OCI-LY1 (cell line): ENCODE measurements around the gene LGMN.

Source experiments
- H2AFZ ChIP-seq: fragments of 200-600 bp; sonication (generic), shearing (Covaris generic); 2 replicates; pipeline ENCODE4 v1.6.0; 2014; ENCODE audit warnings: antibody characterized with exemption, mild to moderate bottlenecking, low read length
- H3F3A ChIP-seq: fragments of 200-600 bp; sonication (generic), shearing (Covaris generic); 2 replicates; pipeline ENCODE4 v1.6.0; 2014; ENCODE audit warnings: mild to moderate bottlenecking, antibody characterized with exemption, low read length, moderate library complexity; ENCODE audit not compliant: insufficient read depth
- H3K27ac ChIP-seq: fragments of 200-600 bp; sonication (generic); 2 replicates; pipeline ENCODE4 v1.5.1; 2014; ENCODE audit warnings: low read length, mixed run types, mild to moderate bottlenecking, low read depth; ENCODE audit not compliant: poor library complexity, severe bottlenecking
- H3K27me3 ChIP-seq: fragments of 200-600 bp; sonication (generic); 2 replicates; pipeline ENCODE4 v1.6.0; 2014; ENCODE audit warnings: antibody characterized with exemption, mild to moderate bottlenecking, low read length, moderate library complexity; ENCODE audit not compliant: insufficient read depth
- H3K36me3 ChIP-seq: fragments of 200-600 bp; sonication (generic); 2 replicates; pipeline ENCODE4 v1.6.1; 2014; ENCODE audit warnings: mild to moderate bottlenecking, antibody characterized with exemption, low read length, moderate library complexity, mixed read lengths; ENCODE audit not compliant: insufficient read depth
- H3K4me1 ChIP-seq: fragments of 200-600 bp; sonication (generic); 2 replicates; pipeline ENCODE4 v1.5.1; 2014; ENCODE audit warnings: mild to moderate bottlenecking, low read length, moderate library complexity; ENCODE audit not compliant: insufficient read depth, severe bottlenecking
- H3K4me2 ChIP-seq: fragments of 200-600 bp; sonication (generic), shearing (Covaris generic); 2 replicates; pipeline ENCODE4 v1.6.1; 2014; ENCODE audit warnings: low read length
- H3K4me3 ChIP-seq: fragments of 200-600 bp; sonication (generic); 2 replicates; pipeline ENCODE4 v1.5.1; 2014; ENCODE audit warnings: low read length, low read depth, mild to moderate bottlenecking, mixed read lengths; ENCODE audit not compliant: poor library complexity, severe bottlenecking
- H3K79me2 ChIP-seq: fragments of 200-600 bp; shearing (Covaris generic); 2 replicates; pipeline ENCODE4 v1.6.1; 2016; ENCODE audit warnings: mixed run types, low read length, mixed read lengths; ENCODE audit not compliant: insufficient read depth
- H3K9ac ChIP-seq: fragments of 200-600 bp; sonication (generic), shearing (Covaris generic); 2 replicates; pipeline ENCODE4 v1.6.1; 2014; ENCODE audit warnings: mild to moderate bottlenecking, low read length, mixed read lengths
- H3K9me2 ChIP-seq: fragments of 200-600 bp; sonication (generic), shearing (Covaris generic); 2 replicates; pipeline ENCODE4 v1.6.1; 2014; ENCODE audit warnings: low read depth, mild to moderate bottlenecking, low read length, mixed read lengths
- H3K9me3 ChIP-seq: fragments of 200-600 bp; shearing (Covaris generic); 2 replicates; pipeline ENCODE4 v1.6.1; 2014; ENCODE audit warnings: low read length, mixed read lengths
- H4K20me1 ChIP-seq: fragments of 200-600 bp; sonication (generic), shearing (Covaris generic); 2 replicates; pipeline ENCODE4 v1.6.0; 2016; ENCODE audit warnings: mild to moderate bottlenecking, low read length; ENCODE audit not compliant: insufficient read depth
- CTCF ChIP-seq: fragments of 200-600 bp; sonication (generic), shearing (Covaris generic); IDR thresholded peaks from 2 replicates; pipeline ENCODE4 v1.5.1; 2017; ENCODE audit warnings: mild to moderate bottlenecking, antibody characterized with exemption, low read length, moderate library complexity, mixed read lengths
- EZH2 ChIP-seq: fragments of 200-600 bp; sonication (generic), shearing (Covaris generic); IDR thresholded peaks from 2 replicates; pipeline ENCODE4 v1.8.0; 2017; ENCODE audit warnings: borderline replicate concordance, mixed run types, mild to moderate bottlenecking, antibody characterized with exemption, low read length, moderate library complexity, mixed read lengths

The LGMN gene

GRCh38 chr14:92698393-92698792 is 50.0 kb downstream of the LGMN start:
- no peaks in the 10 kb centered on the region for H3K9me2 ChIP-seq
- TF ChIP-seq EZH2 = no peak
- no peak for TF ChIP-seq CTCF
- H3K27ac ChIP-seq = no peak overlapping the region
- no peak overlapping the region for H3K4me2 ChIP-seq
- H3K79me2 ChIP-seq = no peaks in the 10 kb centered on the region
- no peaks in the 10 kb centered on the region for H3K27me3 ChIP-seq
- no peak overlapping the region for H3K4me3 ChIP-seq
- no peaks in the 10 kb centered on the region for H3K36me3 ChIP-seq
- H4K20me1 ChIP-seq = no peaks in the 10 kb centered on the region
- H3K4me1 ChIP-seq = no peaks in the 10 kb centered on the region
- H2AFZ ChIP-seq = no peak overlapping the region
- no peaks in the 10 kb centered on the region for H3K9me3 ChIP-seq
- H3K9ac ChIP-seq = no peak overlapping the region
- no peaks in the 10 kb centered on the region for H3F3A ChIP-seq

GRCh38 chr14:92696366-92696765 is 52.1 kb downstream of the LGMN start:
- Histone ChIP-seq H3K4me3 (no peak overlapping the region), H3K36me3 (no peaks in the 10 kb centered on the region), H4K20me1 (no peaks in the 10 kb centered on the region), H3K4me1 (no peaks in the 10 kb centered on the region), H3K9ac (no peak overlapping the region), H3F3A (no peaks in the 10 kb centered on the region), H3K27me3 (no peaks in the 10 kb centered on the region), H3K79me2 (no peaks in the 10 kb centered on the region), H3K4me2 (no peak overlapping the region), H3K27ac (no peak overlapping the region), H2AFZ (no peak overlapping the region), H3K9me2 (no peaks in the 10 kb centered on the region), H3K9me3 (no peaks in the 10 kb centered on the region)
- TF ChIP-seq EZH2 = no peak
- TF ChIP-seq CTCF = no peak

- H3K36me3 ChIP-seq = no peaks in the 10 kb centered on the region
- no peaks in the 10 kb centered on the region for H3K9me2 ChIP-seq
- H3K4me2 ChIP-seq = no peak overlapping the region
- TF ChIP-seq EZH2 (no peak), CTCF (no peak)
- H2AFZ ChIP-seq = no peak overlapping the region
- H3F3A ChIP-seq = no peaks in the 10 kb centered on the region
- no peaks in the 10 kb centered on the region for H3K79me2 ChIP-seq
- no peaks in the 10 kb centered on the region for H3K9me3 ChIP-seq
- H3K4me1 ChIP-seq = no peaks in the 10 kb centered on the region
- H4K20me1 ChIP-seq = no peaks in the 10 kb centered on the region
- H3K27me3 ChIP-seq = no peaks in the 10 kb centered on the region
- H3K4me3 ChIP-seq = no peak overlapping the region
- no peak overlapping the region for H3K27ac ChIP-seq
- H3K9ac ChIP-seq = no peak overlapping the region
These were observed 52.9 kb downstream of the LGMN start for GRCh38 chr14:92695562-92695961.
